AG09309 (cell line): ENCODE results near the gene LAMA5.

Experiments used
- DNase-seq: peaks from one replicate; pipeline ENCODE4 v3.0.0-alpha.2; 2010; ENCODE audit warnings: low read depth
- H3K4me3 ChIP-seq: 2 replicates; pipeline ENCODE4 v1.5.1; 2011; ENCODE audit warnings: mild to moderate bottlenecking, low read depth, low read length, moderate library complexity; ENCODE audit not compliant: control insufficient read depth
- CTCF ChIP-seq: IDR thresholded peaks from 2 replicates; pipeline ENCODE4 v1.5.1; 2011; ENCODE audit warnings: mild to moderate bottlenecking, low read depth, low read length, inconsistent platforms; ENCODE audit not compliant: insufficient read depth, control insufficient read depth; ENCODE audit errors: missing control alignments

Gene LAMA5

DNA sequence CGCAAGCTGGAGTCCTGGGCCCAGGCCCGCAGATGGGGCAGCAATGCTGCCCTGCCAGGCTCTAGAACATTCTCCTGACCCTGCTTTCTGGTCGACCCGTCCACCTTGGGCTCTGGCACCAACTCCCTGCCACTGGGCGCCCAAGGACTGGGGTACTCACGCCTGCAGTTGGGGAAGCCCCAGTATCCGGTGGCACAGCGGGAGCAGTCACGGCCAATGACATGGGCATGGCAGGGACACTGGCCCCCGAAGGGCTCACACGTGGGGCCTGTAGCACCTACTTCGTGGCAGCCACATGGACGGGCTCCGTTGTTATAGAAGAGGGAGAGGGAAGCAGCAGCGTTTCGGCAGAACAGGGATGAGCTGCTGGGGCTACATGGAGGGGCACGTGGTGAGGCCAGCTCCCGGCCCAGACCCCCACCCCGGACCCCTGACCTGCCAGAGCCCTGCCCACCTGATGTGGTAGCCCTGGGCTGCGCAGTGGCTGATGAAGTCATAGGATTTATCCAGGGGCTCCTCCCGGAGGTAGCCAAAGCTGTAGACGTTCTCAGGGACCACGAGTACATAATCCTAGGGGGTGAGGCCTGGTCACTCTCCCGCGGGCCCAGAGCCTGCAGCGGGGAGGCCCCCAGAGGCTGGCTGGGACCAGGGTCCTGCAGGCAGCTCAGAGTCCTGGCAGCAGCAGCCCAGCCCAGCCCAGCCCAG lies 38.3 kb downstream of the LAMA5 start:
- DNase-seq = no peak
- TF ChIP-seq CTCF = no peak
- no peak overlapping the region for H3K4me3 ChIP-seq

DNA sequence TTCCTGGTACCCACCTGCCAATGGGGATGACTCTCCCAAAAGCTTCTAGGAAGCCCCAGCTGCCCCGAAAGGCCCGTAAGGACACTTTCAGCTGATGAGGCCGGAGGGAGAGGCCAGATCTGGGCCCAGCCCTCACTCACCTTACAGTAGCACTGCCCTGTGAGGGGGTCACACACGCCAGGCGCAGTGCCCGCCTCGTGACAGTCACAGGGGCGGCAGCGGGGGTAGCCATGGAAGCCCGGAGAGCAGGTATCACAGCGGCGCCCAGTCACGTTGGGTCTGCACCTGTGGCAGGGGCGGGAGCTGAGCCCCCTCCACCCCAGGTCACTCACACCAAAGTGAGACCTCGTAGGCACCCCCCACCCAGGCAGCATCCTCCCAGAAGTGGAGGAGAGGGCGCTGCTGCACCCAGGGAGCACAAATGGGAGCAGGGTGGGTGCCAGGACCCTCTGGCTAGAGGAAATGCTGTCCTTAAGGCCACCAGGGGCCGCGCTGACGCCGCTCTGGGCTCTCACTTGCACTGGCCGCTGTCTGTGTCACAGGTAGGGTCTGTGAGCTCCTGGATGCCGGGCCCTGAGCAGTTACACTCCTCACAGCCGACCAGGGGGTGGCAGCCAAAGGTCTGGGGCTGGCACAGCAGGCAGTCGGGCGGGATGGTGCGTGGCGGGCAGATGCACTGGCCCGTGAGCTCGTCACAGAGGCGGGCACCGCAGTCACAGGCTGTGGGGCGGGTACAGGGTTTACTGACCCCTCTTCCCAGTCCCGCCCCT lies 39.2 kb downstream of the LAMA5 start:
- no peak for TF ChIP-seq CTCF
- no peak for DNase-seq
- H3K4me3 ChIP-seq = no peak overlapping the region

GRCh38 chr20:62326959-62327725 lies 40.0 kb downstream of the LAMA5 start:
- no peak overlapping the region for H3K4me3 ChIP-seq
- no peak for DNase-seq
- TF ChIP-seq CTCF = no peak

DNA sequence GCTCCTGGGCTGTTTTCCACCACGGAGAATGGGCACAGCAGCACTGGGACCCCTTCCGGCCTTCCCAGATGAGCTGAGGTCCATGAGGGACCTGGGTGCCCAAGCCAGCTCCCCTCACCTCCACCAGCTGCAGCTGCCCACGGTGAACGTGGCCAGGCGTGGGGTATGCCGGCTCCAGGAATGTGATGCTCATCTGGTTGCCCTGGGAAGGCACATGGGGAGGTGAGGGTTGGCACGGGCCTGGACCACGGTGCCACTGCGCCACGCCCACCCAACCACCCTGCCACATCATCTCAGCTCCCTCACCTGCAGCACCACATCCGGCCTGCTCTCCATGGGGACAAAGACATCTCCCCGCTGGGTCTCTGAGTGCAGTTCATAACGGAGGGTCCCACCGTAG lies 40.6 kb downstream of the LAMA5 start:
- DNase-seq = no peak
- no peak overlapping the region for H3K4me3 ChIP-seq
- TF ChIP-seq CTCF = no peak

GRCh38 chr20:62325172-62325905 lies 41.8 kb downstream of the LAMA5 start:
- no peak for TF ChIP-seq CTCF
- no peak overlapping the region for H3K4me3 ChIP-seq
- no peak for DNase-seq

DNA sequence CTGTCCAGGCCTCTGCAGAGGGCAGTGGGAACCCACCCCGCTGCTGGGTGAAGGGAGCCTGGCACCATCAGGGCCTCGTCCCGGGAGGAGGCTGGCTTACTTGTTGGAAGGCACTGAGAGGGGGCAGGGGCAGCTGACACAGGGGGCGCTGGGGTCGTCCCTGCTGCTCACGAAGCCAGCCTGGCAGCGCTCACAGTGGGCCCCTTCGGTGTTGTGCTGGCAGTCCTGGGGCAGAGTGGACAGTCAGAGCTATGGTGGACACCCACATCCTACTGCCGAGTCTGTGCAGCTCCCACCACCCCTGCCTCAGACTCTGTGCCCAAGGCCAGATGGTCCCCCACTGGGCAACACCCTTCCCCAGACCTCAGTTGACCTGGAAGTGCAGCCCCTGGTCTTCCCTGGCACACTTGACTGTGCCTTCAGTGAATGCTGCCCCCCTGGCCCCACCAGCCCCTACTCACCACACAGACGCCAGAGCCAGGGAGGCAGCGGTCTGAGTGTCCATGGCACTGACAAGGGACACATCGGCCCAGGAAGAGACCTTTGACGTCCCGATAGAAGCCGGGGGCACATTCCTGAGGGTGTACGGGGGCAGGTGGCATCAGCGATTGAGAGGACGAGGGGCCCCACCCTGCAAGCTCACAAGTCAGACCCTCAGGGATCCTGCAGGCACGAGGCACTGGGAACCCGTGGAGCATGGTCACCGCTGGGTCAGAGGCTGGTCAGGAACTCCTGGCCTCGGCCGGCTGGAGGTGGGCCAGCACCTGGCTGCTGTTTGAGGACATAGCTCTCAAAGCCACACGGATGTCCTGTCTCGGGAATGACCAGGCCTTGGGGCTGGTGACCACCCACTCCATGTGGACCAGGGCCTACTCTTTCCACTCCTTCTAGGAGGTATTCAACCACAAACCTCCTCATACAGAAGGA lies 42.9 kb downstream of the LAMA5 start:
- no peak overlapping the region for H3K4me3 ChIP-seq
- no peak for DNase-seq
- no peak for TF ChIP-seq CTCF
